ENCODE results near the gene ITIH5. TPM values are rescaled to one million over a fixed set of nuclear protein-coding genes. Genes with fewer than 3 reads are reported as not detected.

ITIH5 gene
- total and polyA plus RNA-seq, 2 of the 8 experiments (the other 6 are each of a cell fraction or from before 2014, with no cell fraction given): 5.8 to 7.6 TPM

DNA sequence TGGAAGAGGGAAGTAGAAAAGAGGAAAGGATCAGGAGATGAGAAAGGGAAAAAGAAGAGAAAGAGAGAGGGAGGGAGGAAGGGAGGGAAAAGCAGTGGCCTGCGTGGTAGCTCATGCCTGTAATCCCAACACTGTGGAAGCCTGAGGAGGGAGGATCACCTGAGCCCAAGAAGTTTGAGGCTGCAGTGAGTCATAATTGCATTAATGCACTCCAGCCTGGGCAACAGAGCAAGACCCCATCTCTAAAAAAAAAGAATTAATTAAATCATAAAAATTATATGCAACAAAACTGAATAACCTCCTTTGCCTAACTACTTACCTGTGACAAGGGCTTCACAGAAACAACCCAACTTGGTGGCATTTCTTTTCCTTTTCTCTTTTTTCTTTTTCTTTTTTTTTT, 148.1 kb downstream of the ITIH5 start (continued):
- TF ChIP-seq, protein P1, sequence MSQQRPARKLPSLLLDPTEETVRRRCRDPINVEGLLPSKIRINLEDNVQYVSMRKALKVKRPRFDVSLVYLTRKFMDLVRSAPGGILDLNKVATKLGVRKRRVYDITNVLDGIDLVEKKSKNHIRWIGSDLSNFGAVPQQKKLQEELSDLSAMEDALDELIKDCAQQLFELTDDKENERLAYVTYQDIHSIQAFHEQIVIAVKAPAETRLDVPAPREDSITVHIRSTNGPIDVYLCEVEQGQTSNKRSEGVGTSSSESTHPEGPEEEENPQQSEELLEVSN (IDR thresholded peaks at IDR 0.05): no peak
- TF ChIP-seq RAD21 (IDR thresholded peaks at IDR 0.05 in 1 of 2, conservative IDR thresholded peaks at IDR 0.05 in 1 of 2; ENCODE audit: low read depth in 2 of 2, low read length in 2 of 2) (no peak), CHD7 (IDR thresholded peaks at IDR 0.05; ENCODE audit: insufficient replicate concordance, low read length) (no peak), BCL11A (IDR thresholded peaks at IDR 0.05; ENCODE audit: low read depth in 2 of 2, low read length in 2 of 2) (no peak), CBX5 (IDR thresholded peaks at IDR 0.05; ENCODE audit: low read depth, low read length) (no peak), SIN3A (conservative IDR thresholded peaks at IDR 0.05 in 1 of 2, IDR thresholded peaks at IDR 0.05 in 1 of 2; ENCODE audit: low read depth in 1 of 2, low read length in 2 of 2) (no peak), BRCA1 (IDR thresholded peaks at IDR 0.05; ENCODE audit: low read depth, low read length) (no peak)

All from H1 (cell line).